WTC11 (cell line): Measurements from ENCODE around the gene STXBP1.

Experiments
- CBFB ChIP-seq: sonication (generic); formaldehyde crosslinking; IDR thresholded peaks from 2 replicates; pipeline ENCODE4 v1.8.1; 2022; ENCODE audit warnings: mild to moderate bottlenecking, low read depth, missing genetic modification reagents
- GABPB1 ChIP-seq: sonication (generic); formaldehyde crosslinking; IDR thresholded peaks from 2 replicates; pipeline ENCODE4 v1.8.1; 2023; ENCODE audit warnings: mild to moderate bottlenecking, missing genetic modification reagents
- ZNF317 ChIP-seq: sonication (generic); formaldehyde crosslinking; IDR thresholded peaks from 2 replicates; pipeline ENCODE4 v1.8.1; 2023; ENCODE audit warnings: low read depth, mild to moderate bottlenecking, moderate library complexity, missing genetic modification reagents, borderline replicate concordance
- TF ChIP-seq, protein P1 (sequence below): sonication (generic); formaldehyde crosslinking; conservative IDR thresholded peaks from 2 replicates; pipeline ENCODE4 v1.8.1; 2022; ENCODE audit warnings: mild to moderate bottlenecking, missing genetic modification reagents

DNA sequence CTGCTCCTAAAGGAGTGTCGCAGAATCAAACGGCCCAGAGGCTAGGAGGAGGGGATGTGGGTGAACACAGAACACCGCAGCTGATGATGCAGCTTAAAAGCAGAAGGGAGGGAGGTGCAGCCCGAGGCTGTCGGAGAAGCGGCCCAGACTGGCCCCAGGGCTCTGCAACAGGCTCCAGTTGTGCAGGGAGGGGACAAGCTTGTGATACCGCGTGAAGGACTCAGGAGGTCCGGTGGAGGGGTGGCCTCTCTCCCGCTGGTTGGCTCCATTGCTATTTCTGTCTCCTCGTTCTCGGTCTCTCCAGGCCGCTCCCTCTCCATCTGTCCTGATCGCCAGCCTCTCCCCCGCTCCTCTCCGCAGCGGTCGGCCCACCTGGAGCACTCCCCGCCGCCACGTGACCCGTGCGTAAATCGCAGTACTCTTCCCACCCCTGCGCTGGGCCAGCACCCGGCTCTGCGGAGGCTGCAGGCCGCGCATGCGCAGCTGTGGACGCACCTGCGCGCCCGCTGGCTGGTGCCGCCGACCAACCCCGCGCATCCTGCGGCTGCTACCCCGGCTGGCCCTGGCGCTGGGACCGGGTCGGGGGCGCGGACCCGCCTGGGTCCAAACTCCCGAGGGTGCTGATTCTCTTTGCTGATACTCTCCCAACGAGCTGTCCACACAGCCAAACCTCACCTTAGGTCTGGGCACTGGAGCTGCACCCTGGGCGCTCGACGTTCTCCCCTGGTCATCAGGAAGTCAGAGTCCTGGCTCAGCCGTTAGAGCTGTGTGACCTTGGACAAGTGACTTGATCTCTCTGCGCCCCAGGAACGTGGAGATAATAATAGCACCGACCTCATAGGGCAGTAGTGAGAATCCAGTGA lies 3.7 kb upstream of the STXBP1 start:
- 0 out of 2 replicates have a peak, but pooled peaks have one; percentile 65 for TF ChIP-seq CBFB (CRISPR knock-in tag)
- TF ChIP-seq GABPB1 (CRISPR knock-in tag) = no peak
- TF ChIP-seq ZNF317 (CRISPR knock-in tag) = peak; percentile 57; the same call in 1 of the 2 replicates
- TF ChIP-seq, protein P1, sequence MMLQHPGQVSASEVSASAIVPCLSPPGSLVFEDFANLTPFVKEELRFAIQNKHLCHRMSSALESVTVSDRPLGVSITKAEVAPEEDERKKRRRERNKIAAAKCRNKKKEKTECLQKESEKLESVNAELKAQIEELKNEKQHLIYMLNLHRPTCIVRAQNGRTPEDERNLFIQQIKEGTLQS (CRISPR knock-in tag) = no peak
